ENCODE results near the gene LPO.

GRCh38 chr17:58270476-58271215 lies 32.3 kb downstream of the LPO start:
- no peak for TF ChIP-seq ZC3H10 (CRISPR knock-in tag; IDR thresholded peaks at IDR 0.05)
- TF ChIP-seq PATZ1 (CRISPR knock-in tag; IDR thresholded peaks at IDR 0.05; ENCODE audit: borderline replicate concordance): no peak
- TF ChIP-seq ESRRG (CRISPR knock-in tag; IDR thresholded peaks at IDR 0.05): no peak
- no peak for TF ChIP-seq OSR1 (CRISPR knock-in tag; IDR thresholded peaks at IDR 0.05)
